ENCODE data around the gene TNIP3.
"Not testable (repeated sequence)": the region's sequence is repeated elsewhere in the genome, so short reads cannot be mapped to it uniquely, and the experiment has no call there.

The TNIP3 gene

GRCh38 chr4:121177246-121178137, 13.4 kb upstream of the TNIP3 start:
- no peak for DNase-seq

- no peak for DNase-seq
These were observed 12.2 kb upstream of the TNIP3 start for GRCh38 chr4:121176082-121176934.

- DNase-seq = not testable (repeated sequence)
These were observed 7.4 kb upstream of the TNIP3 start for GRCh38 chr4:121171477-121171876.

GRCh38 chr4:121168446-121169281, 4.5 kb upstream of the TNIP3 start:
- DNase-seq = no peak

GRCh38 chr4:121166976-121167375, 2.9 kb upstream of the TNIP3 start:
- DNase-seq = no peak

GRCh38 chr4:121165206-121165605, 1.1 kb upstream of the TNIP3 start:
- DNase-seq = no peak

GRCh38 chr4:121156822-121157769, 7.0 kb downstream of the TNIP3 start:
- peak in 1 of 2 donors; percentile 47 for DNase-seq

- DNase-seq = no peak
These were observed 8.2 kb downstream of the TNIP3 start for GRCh38 chr4:121155893-121156292.

- no peak for DNase-seq
These were observed 10.0 kb downstream of the TNIP3 start for GRCh38 chr4:121154103-121154515.

GRCh38 chr4:121151942-121152341, 12.2 kb downstream of the TNIP3 start:
- no peak for DNase-seq

GRCh38 chr4:121150486-121150885, 13.6 kb downstream of the TNIP3 start:
- DNase-seq = no peak

GRCh38 chr4:121150003-121150402, 14.1 kb downstream of the TNIP3 start:
- no peak for DNase-seq

GRCh38 chr4:121148621-121149020, 15.5 kb downstream of the TNIP3 start:
- DNase-seq = no peak

- DNase-seq = no peak
These were observed 16.1 kb downstream of the TNIP3 start for GRCh38 chr4:121148000-121148399.

- DNase-seq = no peak
These were observed 17.6 kb downstream of the TNIP3 start for GRCh38 chr4:121146530-121146929.

GRCh38 chr4:121145430-121145829, 18.7 kb downstream of the TNIP3 start:
- no peak for DNase-seq

- no peak for DNase-seq
These were observed 20.1 kb downstream of the TNIP3 start for GRCh38 chr4:121144021-121144420.

- DNase-seq = no peak
These were observed 21.0 kb downstream of the TNIP3 start for GRCh38 chr4:121143131-121143530.

GRCh38 chr4:121140716-121141460, 23.2 kb downstream of the TNIP3 start:
- no peak for DNase-seq

- no peak for DNase-seq
These were observed 24.4 kb downstream of the TNIP3 start for GRCh38 chr4:121139533-121140222.
